GM23248 (cell line): ENCODE results near the gene PTPRE.

Experiments used
- EZH2 ChIP-seq: fragments of 200-600 bp; sonication (generic); IDR thresholded peaks from 2 replicates; pipeline ENCODE4 v1.6.1; 2018; ENCODE audit warnings: antibody characterized with exemption, mild to moderate bottlenecking; ENCODE audit not compliant: insufficient read depth, poor library complexity, severe bottlenecking
- EZH2phosphoT487 ChIP-seq: fragments of 200-600 bp; sonication (generic); IDR thresholded peaks from 2 replicates; pipeline ENCODE4 v1.6.1; 2018; ENCODE audit warnings: antibody characterized with exemption, moderate library complexity, mild to moderate bottlenecking, low read depth; ENCODE audit not compliant: insufficient read depth

GRCh38 chr10:128000471-128001362 is 93.8 kb downstream of the PTPRE start:
- TF ChIP-seq EZH2 = no peak
- no peak for TF ChIP-seq EZH2phosphoT487
